ENCODE data around the gene EML4. TPM values are rescaled to one million over a fixed set of nuclear protein-coding genes. Genes with fewer than 3 reads are reported as not detected.
"Not testable (repeated sequence)": the region's sequence is repeated elsewhere in the genome, so short reads cannot be mapped to it uniquely, and the experiment has no call there.

Gene EML4
- polyA plus RNA-seq, 1 experiment, result 81.0 TPM

- POLR2A ChIA-PET, result interaction anchor here (1.1 to 1.7 kb wide), 2 partner anchors 11 to 14 kb away, joined by 3 to 10 read pairs; no protein-coding TSS in a partner anchor
- no peak for DNase-seq (ENCODE audit: low read depth, low spot score)
- CTCF ChIA-PET, result interaction anchor here (0.8 kb wide), 1 partner anchor 33 kb away, joined by 3 read pairs; no protein-coding TSS in a partner anchor
- no peaks in the 10 kb centered on the region for H3K27me3 ChIP-seq (ENCODE audit: control insufficient read depth, insufficient read depth, low read length)
- no peak overlapping the region for H3K4me3 ChIP-seq (ENCODE audit: low read depth, low read length)
- no peak overlapping the region for H3K27ac ChIP-seq (ENCODE audit: low read depth, low read length)
- H3K9me3 ChIP-seq (ENCODE audit: control insufficient read depth, insufficient read depth, low read length), result no peaks in the 10 kb centered on the region
- TF ChIP-seq CTCF (IDR thresholded peaks at IDR 0.05; ENCODE audit: low read depth, low read length), result no peak
Observed at GRCh38 chr2:42127425-42128424, 41.4 kb upstream of the EML4 start.

- ChIA-PET CTCF (interaction anchor here (0.8 to 1.0 kb wide), 2 partner anchors 32 to 34 kb away, joined by 3 read pairs; no protein-coding TSS in a partner anchor), POLR2A (interaction anchor here (1.7 kb wide), 1 partner anchor 13 kb away, joined by 10 read pairs; no protein-coding TSS in a partner anchor)
- Histone ChIP-seq H3K4me3 (ENCODE audit: low read depth, low read length) (no peak overlapping the region), H3K9me3 (ENCODE audit: control insufficient read depth, insufficient read depth, low read length) (no peaks in the 10 kb centered on the region), H3K27ac (ENCODE audit: low read depth, low read length) (peak overlapping the region; percentile 40), H3K27me3 (ENCODE audit: control insufficient read depth, insufficient read depth, low read length) (no peaks in the 10 kb centered on the region)
- peak; percentile 52 for DNase-seq (ENCODE audit: low read depth, low spot score)
- TF ChIP-seq CTCF (IDR thresholded peaks at IDR 0.05; ENCODE audit: low read depth, low read length), result no peak
Observed at GRCh38 chr2:42128721-42129486, 40.2 kb upstream of the EML4 start.

GRCh38 chr2:42129487-42129852 lies 39.7 kb upstream of the EML4 start:
- Histone ChIP-seq H3K27ac (ENCODE audit: low read depth, low read length) (no peak overlapping the region), H3K27me3 (ENCODE audit: control insufficient read depth, insufficient read depth, low read length) (no peaks in the 10 kb centered on the region), H3K9me3 (ENCODE audit: control insufficient read depth, insufficient read depth, low read length) (no peaks in the 10 kb centered on the region), H3K4me3 (ENCODE audit: low read depth, low read length) (no peak overlapping the region)
- CTCF ChIA-PET, result interaction anchor here (1.0 kb wide), 1 partner anchor 33 kb away, joined by 3 read pairs; no protein-coding TSS in a partner anchor
- TF ChIP-seq CTCF (IDR thresholded peaks at IDR 0.05; ENCODE audit: low read depth, low read length), result no peak
- DNase-seq (ENCODE audit: low read depth, low spot score), result no peak
- POLR2A ChIA-PET, result interaction anchor here (1.7 kb wide), 1 partner anchor 13 kb away, joined by 10 read pairs; no protein-coding TSS in a partner anchor

- ChIA-PET CTCF (interaction anchor here (1.0 kb wide), 1 partner anchor 33 kb away, joined by 3 read pairs; no protein-coding TSS in a partner anchor), POLR2A (no interaction called here)
- Histone ChIP-seq H3K27ac (ENCODE audit: low read depth, low read length) (no peak overlapping the region), H3K9me3 (ENCODE audit: control insufficient read depth, insufficient read depth, low read length) (no peaks in the 10 kb centered on the region), H3K27me3 (ENCODE audit: control insufficient read depth, insufficient read depth, low read length) (no peaks in the 10 kb centered on the region), H3K4me3 (ENCODE audit: low read depth, low read length) (no peak overlapping the region)
- TF ChIP-seq CTCF (IDR thresholded peaks at IDR 0.05; ENCODE audit: low read depth, low read length), result no peak
- DNase-seq (ENCODE audit: low read depth, low spot score), result no peak
Observed at GRCh38 chr2:42129947-42130346, 39.2 kb upstream of the EML4 start.

GRCh38 chr2:42130858-42131257 lies 38.3 kb upstream of the EML4 start:
- POLR2A ChIA-PET; H3K27me3 ChIP-seq (ENCODE audit: control insufficient read depth, insufficient read depth, low read length); H3K9me3 ChIP-seq (ENCODE audit: control insufficient read depth, insufficient read depth, low read length); DNase-seq (ENCODE audit: low read depth, low spot score); H3K4me3 ChIP-seq (ENCODE audit: low read depth, low read length); H3K27ac ChIP-seq (ENCODE audit: low read depth, low read length): not testable (repeated sequence)
- CTCF ChIA-PET, result interaction anchor here (0.6 kb wide), 1 partner anchor 266 kb away, joined by 4 read pairs; no protein-coding TSS in a partner anchor
